Measurements from ENCODE around the gene CACNA2D2.

DNA sequence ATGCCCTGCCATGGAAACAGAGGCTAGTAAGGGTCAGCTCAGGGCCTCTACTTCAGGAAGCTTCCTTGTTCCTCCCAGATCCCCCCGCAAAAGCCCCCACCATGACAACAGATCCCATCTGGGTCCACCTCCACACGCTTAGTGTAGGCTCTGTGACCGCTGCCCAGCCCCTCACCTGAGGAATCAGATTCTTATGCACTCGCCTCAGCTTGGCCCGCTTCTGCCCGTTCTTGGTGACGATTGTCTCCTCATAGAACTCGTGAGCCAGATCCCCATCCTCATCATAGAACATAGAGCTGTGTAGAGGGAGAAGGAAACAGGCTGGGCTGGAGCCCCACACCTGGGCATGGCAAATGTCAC lies 177.3 kb downstream of the CACNA2D2 start:
- TF ChIP-seq, protein P1, sequence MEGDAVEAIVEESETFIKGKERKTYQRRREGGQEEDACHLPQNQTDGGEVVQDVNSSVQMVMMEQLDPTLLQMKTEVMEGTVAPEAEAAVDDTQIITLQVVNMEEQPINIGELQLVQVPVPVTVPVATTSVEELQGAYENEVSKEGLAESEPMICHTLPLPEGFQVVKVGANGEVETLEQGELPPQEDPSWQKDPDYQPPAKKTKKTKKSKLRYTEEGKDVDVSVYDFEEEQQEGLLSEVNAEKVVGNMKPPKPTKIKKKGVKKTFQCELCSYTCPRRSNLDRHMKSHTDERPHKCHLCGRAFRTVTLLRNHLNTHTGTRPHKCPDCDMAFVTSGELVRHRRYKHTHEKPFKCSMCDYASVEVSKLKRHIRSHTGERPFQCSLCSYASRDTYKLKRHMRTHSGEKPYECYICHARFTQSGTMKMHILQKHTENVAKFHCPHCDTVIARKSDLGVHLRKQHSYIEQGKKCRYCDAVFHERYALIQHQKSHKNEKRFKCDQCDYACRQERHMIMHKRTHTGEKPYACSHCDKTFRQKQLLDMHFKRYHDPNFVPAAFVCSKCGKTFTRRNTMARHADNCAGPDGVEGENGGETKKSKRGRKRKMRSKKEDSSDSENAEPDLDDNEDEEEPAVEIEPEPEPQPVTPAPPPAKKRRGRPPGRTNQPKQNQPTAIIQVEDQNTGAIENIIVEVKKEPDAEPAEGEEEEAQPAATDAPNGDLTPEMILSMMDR (IDR thresholded peaks at IDR 0.05; ENCODE audit: insufficient read depth, low read length): no peak
- no peak for TF ChIP-seq POLR2AphosphoS5 (IDR thresholded peaks at IDR 0.05; ENCODE audit: low read depth)
